ENCODE data around the gene NOP14. TPM values are rescaled to one million over a fixed set of nuclear protein-coding genes. Genes with fewer than 3 reads are reported as not detected.

The NOP14 gene
- total RNA-seq, 1 experiment from 2014 or later = 33.6 TPM

- Histone ChIP-seq H3K4me3 (no peak overlapping the region), H3K79me2 (ENCODE audit: low read depth) (no peaks in the 10 kb centered on the region), H3K27me3 (ENCODE audit: insufficient read depth, low read depth) (no peaks in the 10 kb centered on the region), H4K20me1 (ENCODE audit: insufficient read depth) (no peaks in the 10 kb centered on the region), H3K9me3 (ENCODE audit: insufficient read depth, low read depth) (no peaks in the 10 kb centered on the region), H3K9me2 (ENCODE audit: insufficient read depth) (no peaks in the 10 kb centered on the region), H2AFZ (no peak overlapping the region), H3K27ac (no peak overlapping the region), H3F3A (ENCODE audit: insufficient read depth, low read depth) (no peaks in the 10 kb centered on the region), H3K4me2 (no peak overlapping the region), H3K4me1 (replicated peaks; ENCODE audit: insufficient read depth) (no peaks in the 10 kb centered on the region), H3K36me3 (ENCODE audit: low read depth) (no peaks in the 10 kb centered on the region)
- CTCF ChIA-PET = no interaction called here
- intact Hi-C loops (cut with micrococcal nuclease; ENCODE audit: unreplicated experiment) = no loop called here
- no TSS peak for BruUV-seq (replicated peaks)
- TF ChIP-seq CTCF (conservative IDR thresholded peaks at IDR 0.05) (no peak), EZH2 (IDR thresholded peaks at IDR 0.05; ENCODE audit: low read depth) (no peak)
- POLR2A ChIA-PET (ENCODE audit: unreplicated experiment) = no interaction called here
- no peak for DNase-seq
These were observed 51.3 kb downstream of the NOP14 start for GRCh38 chr4:2911868-2912267.

GRCh38 chr4:2910409-2910808 is 52.8 kb downstream of the NOP14 start:
- no peak overlapping the region for H2AFZ ChIP-seq
- H3K36me3 ChIP-seq (ENCODE audit: low read depth) = no peaks in the 10 kb centered on the region
- TF ChIP-seq CTCF (conservative IDR thresholded peaks at IDR 0.05) (no peak), EZH2 (IDR thresholded peaks at IDR 0.05; ENCODE audit: low read depth) (no peak)
- no peaks in the 10 kb centered on the region for H3K9me3 ChIP-seq (ENCODE audit: insufficient read depth, low read depth)
- no peaks in the 10 kb centered on the region for H3K79me2 ChIP-seq (ENCODE audit: low read depth)
- no peak overlapping the region for H3K4me3 ChIP-seq
- no peaks in the 10 kb centered on the region for H4K20me1 ChIP-seq (ENCODE audit: insufficient read depth)
- BruUV-seq (replicated peaks) = no TSS peak
- H3K4me2 ChIP-seq = no peak overlapping the region
- ChIA-PET CTCF (no interaction called here), POLR2A (ENCODE audit: unreplicated experiment) (no interaction called here)
- intact Hi-C loops (cut with micrococcal nuclease; ENCODE audit: unreplicated experiment) = no loop called here
- no peaks in the 10 kb centered on the region for H3F3A ChIP-seq (ENCODE audit: insufficient read depth, low read depth)
- no peaks in the 10 kb centered on the region for H3K9me2 ChIP-seq (ENCODE audit: insufficient read depth)
- H3K27me3 ChIP-seq (ENCODE audit: insufficient read depth, low read depth) = no peaks in the 10 kb centered on the region
- no peaks in the 10 kb centered on the region for H3K4me1 ChIP-seq (replicated peaks; ENCODE audit: insufficient read depth)
- H3K27ac ChIP-seq = no peak overlapping the region
- no peak for DNase-seq

GRCh38 chr4:2909583-2909982 is 53.6 kb downstream of the NOP14 start:
- CTCF ChIA-PET = no interaction called here
- intact Hi-C loops (cut with micrococcal nuclease; ENCODE audit: unreplicated experiment) = no loop called here
- POLR2A ChIA-PET (ENCODE audit: unreplicated experiment) = no interaction called here

More at GRCh38 chr4:2909583-2909982, 53.6 kb downstream of the NOP14 start:
- no peak overlapping the region for H3K4me2 ChIP-seq
- H3K4me3 ChIP-seq = no peak overlapping the region
- no peaks in the 10 kb centered on the region for H3K9me2 ChIP-seq (ENCODE audit: insufficient read depth)
- no peak overlapping the region for H3K27ac ChIP-seq
- BruUV-seq (replicated peaks) = no TSS peak
- H4K20me1 ChIP-seq (ENCODE audit: insufficient read depth) = no peaks in the 10 kb centered on the region
- H3K4me1 ChIP-seq (replicated peaks; ENCODE audit: insufficient read depth) = no peaks in the 10 kb centered on the region
- TF ChIP-seq CTCF (conservative IDR thresholded peaks at IDR 0.05) (no peak), EZH2 (IDR thresholded peaks at IDR 0.05; ENCODE audit: low read depth) (no peak)
- no peaks in the 10 kb centered on the region for H3K36me3 ChIP-seq (ENCODE audit: low read depth)
- H3F3A ChIP-seq (ENCODE audit: insufficient read depth, low read depth) = no peaks in the 10 kb centered on the region
- no peak overlapping the region for H2AFZ ChIP-seq
- H3K27me3 ChIP-seq (ENCODE audit: insufficient read depth, low read depth) = no peaks in the 10 kb centered on the region
- no peaks in the 10 kb centered on the region for H3K9me3 ChIP-seq (ENCODE audit: insufficient read depth, low read depth)
- H3K79me2 ChIP-seq (ENCODE audit: low read depth) = no peaks in the 10 kb centered on the region
- DNase-seq = no peak
